NOMO-1 treated with DMSO at 0.1 percent for 48 hours (cell line): ENCODE measurements around the gene FAM20C.

ENCODE experiments used
- DNase-seq: peaks from one replicate; lab custom pipeline; 2025; ENCODE audit not compliant: unreplicated experiment; lab: John Stamatoyannopoulos, UW

FAM20C gene

DNA sequence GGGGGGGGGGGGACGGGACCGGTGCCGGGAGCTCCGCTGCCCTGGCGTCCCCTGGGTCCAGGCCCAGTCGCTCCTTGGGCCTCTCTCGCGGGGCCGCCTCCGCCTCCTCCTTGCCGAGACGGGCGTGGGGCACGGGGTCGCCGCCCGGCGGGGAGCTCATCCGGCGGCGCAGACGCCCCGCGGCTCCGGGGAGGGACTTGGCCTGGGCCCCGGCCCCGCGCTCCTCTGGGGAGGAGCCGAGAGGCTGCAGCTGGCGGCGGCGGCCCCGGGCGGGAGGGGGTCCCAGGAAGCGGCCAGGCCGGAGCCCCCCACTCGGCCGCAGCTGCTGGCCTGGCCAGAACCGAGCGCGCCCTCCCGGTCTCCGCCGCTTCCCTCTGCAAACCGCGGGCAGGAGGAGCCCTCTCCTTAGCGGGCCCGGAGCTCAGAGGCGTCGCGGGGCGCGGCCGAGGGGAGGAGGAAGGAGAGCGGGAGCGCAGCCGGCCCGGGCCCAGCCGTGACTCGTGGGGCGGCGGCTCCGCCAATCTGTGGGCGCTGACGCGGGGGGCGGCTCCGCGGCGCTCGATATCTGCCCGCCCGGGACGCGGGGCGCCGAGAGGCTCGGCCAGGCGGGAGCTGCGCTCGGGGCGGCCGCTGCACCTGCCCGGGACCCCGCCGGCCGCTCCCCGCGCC, at the start of gene FAM20C:
FAM20C (plus strand) TSS at position 591 of the 669 bp plus-strand sequence. CDS start 629 bp downstream, outside the sequence.
- peak; percentile 85 for DNase-seq

DNA sequence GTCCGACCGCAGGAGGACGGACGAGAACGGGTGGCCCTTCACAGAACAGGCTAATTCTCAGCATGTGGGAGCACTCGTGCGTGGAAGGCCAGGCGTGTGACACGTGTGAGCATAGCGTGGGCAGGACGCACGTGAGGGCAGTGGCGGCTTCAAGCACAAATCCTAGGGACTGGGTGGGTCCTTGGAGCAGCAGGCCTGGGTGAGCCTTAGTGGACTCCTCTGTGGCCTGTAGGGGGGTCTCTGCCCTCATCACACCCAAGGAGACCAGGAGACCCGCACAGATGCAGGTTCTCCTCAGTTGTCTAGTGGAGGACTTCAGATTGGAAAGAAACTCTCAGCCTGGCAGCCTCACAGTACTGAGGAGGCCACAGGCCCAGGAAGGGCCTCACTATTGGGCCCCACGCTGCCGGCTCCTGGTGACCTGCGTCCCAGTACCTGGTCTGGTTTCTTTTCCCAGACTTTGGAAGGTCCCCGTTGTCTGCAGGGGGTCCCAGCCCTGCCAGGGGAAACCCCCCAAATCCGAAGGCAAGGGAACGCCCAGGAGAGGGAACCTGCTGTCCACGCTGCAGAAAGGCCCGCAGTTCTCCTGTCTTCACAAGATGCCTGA, 49.1 kb upstream of the FAM20C start:
- DNase-seq: no peak

DNA sequence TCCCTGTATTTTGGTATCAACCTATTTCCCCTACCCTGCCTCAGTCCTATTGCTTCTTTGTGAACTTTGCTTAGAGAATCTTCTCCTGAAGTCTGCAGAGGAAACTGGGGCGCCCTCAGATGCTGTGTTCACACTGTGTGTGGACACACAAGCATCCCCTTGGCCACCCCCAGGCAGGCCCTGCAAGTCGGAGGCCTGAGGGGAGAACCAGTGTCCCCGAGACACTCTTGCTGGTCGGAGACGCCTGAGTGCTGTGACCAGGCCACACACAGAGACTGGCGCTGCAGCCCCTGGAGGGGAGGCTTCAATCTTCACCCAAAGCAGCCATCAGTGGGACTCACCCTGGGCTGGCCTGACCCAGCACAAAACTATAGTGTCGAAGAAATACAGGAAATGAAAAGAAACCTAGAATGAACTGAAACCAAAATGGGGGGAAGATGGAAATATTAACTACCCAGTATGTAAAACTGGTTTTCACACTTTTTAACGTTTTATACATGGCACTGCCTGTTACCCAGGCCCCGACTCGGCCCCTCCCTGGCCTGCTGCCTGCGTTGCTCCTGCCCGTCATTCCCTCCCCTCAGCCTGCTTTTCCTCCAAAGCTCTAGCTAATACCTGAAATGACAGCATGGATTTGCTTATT, 48.4 kb upstream of the FAM20C start:
- DNase-seq: peak; percentile 43

DNA sequence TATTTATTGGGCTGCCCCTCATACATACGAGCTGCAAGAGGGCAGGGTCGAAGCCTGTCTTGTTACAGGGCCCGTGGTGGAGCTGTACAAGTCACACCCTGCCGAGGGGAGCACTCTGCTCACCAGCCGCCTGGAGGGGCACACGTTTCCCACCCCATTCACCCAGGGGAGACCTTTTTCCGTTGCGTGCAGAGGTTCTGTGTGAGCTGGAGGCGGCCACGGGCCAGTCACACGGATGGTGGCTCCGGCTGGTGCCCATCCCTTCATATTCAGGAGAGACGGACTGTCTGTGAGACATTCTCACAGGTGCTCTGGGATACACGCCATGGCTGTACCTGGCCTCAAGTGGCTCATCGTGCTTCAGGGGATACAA, 47.9 kb upstream of the FAM20C start:
- no peak for DNase-seq

DNA sequence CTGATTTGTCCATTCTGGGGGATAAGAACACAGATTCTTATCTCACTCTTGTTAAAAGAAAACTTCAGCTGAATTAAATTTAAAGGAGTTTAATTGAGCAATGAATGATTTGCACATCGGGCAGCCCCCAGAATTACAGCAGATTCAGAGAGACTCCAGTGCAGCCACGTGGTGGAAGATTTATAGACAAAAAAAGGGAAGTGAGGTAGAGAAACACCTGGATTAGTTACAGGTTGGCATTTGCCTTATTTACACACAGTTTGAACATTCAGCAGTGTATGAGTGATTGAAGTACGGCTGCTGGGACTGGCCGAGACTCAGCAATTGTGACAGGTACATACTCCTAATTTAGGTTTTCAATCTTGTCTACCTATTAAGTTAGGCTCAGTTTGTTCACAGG, 46.5 kb upstream of the FAM20C start:
- no peak for DNase-seq

DNA sequence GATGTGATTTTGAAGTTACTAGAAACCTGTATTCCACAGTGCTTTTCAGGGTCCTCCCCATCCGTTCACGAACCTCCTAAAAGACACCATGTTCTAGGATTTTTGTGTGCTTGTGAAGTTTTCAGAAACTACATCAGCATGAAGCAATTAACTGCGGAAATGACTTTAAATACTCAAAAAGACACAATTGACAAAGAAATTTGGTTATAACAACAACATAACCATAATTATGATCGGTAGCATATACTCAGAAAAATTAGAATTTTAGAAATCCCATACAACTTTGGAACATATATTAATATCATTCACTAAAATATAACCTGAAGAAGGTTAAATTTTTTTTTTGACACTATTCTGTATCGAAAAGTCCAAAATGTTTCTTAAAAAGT, 43.8 kb upstream of the FAM20C start:
- no peak for DNase-seq

DNA sequence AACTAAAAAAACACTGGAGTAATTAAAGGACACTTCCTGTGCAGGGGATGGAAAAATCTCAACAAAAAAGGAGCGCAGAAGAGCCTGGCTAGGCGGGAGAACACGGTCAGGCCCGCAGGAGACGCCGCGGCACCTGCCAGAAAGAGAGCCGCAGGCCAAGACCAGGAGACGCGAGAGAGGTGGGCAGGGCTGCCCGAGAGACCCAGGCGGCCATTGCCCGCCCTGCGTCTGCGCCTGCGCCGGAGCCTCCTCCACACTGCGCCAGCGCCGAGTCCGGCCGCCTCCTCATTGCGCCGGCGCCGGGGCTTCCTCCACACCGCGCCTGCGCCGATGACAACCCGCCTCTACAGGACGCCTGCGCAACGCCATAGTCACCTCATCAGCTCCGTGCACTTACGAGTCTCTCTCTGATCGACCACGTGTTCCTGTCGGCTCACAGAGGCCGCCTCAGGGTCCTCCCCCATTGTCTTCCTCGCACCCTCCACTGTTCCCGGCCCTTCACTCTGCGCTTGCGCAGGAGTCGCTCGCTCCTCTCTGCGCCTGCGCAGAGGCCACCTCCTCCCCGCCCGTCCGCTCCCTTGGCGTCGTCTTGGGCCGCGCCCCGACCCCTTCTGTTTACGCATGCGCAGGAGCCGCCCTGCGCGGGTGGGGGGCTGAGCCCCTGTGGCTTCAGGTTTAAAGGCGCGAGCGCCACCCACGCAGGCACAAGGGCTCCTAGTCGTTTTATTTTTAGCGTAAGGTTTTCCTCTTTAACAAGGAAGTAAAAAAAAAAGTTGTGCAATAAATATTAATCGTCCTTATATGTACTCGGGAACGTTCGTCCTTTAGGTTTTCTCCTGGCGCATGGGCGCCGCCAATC, 43.2 kb upstream of the FAM20C start:
- peak; percentile 100 for DNase-seq

DNA sequence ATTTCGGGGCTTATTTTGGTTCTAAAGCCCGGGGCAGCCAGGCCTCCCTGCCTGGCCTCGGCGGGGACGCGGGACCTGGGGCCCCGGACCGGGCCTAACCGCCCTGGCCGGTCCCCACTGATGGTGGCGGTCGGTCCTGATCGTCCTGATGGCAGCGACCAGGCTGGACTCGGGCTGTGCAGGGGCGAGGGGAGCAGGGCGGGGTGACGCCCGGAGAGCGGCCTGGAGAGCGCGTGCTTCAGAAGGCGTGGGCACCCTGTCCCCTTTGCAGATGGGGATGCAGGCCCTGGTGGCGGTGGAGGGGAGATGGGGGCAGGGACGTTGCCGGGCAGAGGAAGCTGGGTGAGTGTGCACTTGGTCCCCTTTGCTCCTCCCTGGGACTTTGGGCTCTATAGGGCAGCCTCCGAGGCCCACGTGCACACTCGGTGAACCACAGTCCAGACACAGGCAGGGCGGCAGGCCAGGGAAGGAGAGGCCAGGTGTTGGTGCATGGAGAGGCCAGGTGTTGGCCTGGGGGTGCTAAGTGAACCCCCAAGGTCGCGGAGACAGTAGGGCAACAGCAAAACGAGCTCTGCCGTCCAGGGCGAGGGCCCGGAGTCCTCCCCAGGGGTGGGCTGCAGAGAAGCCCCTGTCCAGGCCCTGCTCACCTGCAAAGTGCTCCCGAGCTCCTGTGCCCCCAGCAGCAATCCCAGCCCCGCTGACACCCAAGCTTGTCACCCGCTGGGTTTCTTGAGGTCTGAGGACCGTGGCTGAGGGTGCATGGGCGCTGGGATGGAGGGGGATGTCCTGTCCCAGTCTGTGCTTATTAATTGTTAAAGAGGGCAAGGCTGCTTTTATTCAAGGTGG, 42.4 kb upstream of the FAM20C start:
- peak; percentile 77 for DNase-seq

DNA sequence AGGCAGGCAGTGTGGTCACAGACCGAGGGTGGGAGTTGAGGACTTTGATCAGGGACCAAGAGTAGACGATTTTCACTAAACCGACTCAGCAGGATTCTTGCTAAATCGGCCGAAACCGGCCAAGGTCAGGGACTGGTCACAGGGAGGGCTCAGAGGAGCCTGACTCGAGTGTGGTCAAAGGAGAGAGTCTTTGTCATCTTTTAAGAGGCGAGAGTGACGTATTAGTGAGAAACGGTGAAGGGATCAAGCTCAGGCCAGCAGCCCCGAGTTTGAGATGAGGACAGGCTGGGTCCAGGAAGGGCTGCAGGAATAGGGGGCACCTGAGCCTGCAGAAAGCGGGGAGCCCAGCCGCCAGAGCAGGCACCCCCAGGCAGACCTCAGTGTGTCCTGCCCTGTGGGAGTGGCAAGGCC, 41.6 kb upstream of the FAM20C start:
- peak; percentile 44 for DNase-seq

DNA sequence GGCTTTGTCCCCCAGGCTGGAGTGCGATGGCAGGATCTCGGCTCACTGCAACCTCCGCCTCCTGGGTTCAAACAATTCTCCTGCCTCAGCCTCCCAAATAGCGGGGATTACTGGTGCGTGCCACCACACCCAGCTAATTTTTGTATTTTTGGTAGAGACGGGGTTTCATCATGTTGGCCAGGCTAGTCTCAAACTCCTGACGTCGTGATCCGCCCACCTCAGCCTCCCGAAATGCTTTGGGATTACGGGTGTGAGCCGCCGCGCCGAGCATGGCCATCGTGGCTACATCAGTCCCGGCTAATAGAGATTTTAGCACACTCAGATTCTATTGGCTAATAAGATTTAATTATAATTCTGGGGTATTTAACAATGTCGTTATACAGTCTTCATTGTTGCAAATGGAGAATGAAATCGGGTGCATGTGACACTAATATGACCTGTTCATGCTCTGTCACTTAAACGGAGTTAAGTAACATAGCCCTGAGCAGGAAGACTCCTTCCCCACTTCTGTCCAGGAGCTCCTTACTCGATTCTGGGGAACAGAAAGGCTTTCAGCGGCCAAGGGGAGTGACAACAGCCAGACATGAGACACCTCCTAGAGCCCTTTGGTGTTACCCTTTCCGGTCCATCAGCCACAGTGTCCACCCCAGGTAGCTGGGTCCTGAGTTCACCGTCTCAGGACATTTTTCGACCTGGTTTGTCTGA, 40.9 kb upstream of the FAM20C start:
- no peak for DNase-seq

DNA sequence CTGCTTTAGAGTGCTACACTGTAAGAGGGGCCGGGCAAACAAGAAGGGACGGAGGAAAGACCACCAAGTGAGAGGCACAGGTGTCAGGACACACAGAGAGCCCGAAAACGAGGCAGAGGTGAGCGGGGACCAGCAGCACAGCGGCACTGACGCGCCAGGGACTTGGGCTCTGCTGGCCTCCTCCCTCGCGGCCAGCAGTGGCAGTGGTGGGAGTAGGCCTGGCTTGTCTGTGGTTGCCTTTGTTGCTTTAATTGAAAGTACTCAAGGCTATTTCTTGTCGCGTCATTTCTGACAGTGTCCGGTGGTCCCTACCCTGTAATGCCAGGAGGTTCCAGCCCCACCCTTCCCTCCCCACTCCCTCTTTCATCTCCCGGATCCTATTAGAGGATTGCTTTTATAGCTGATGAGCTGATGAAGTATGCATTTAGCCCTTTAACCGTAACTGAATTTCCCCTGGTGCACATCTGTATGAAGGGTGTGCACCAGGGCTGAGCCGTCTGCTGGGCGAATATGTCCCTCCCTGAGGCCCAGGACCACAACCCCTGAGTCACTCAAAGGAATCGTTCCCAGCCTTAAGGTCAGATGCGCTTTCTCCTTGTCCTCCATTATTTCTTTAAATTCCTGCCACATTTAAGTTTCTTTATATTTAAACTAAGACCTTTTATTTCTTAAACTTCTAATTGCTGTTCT, 39.5 kb upstream of the FAM20C start:
- no peak for DNase-seq

DNA sequence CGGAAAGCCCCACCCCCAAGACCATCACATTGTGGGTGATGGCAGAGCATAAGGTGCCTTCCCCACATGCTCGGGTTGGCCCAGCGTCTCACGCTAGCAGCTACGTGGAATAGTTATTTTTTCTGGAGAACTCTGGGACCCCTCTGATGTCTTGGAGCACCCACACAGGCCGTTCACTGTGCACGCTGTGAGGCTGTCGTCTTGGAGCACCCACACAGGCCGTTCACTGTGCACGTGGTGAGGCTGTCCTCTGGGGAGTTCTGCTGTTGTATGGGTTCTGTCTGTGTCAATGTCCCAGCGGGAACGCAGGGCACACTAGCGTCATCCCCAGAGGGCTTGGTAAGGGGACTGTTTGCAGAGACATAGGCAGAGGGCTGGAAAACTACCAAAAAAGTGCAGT, 38.8 kb upstream of the FAM20C start:
- DNase-seq: no peak

DNA sequence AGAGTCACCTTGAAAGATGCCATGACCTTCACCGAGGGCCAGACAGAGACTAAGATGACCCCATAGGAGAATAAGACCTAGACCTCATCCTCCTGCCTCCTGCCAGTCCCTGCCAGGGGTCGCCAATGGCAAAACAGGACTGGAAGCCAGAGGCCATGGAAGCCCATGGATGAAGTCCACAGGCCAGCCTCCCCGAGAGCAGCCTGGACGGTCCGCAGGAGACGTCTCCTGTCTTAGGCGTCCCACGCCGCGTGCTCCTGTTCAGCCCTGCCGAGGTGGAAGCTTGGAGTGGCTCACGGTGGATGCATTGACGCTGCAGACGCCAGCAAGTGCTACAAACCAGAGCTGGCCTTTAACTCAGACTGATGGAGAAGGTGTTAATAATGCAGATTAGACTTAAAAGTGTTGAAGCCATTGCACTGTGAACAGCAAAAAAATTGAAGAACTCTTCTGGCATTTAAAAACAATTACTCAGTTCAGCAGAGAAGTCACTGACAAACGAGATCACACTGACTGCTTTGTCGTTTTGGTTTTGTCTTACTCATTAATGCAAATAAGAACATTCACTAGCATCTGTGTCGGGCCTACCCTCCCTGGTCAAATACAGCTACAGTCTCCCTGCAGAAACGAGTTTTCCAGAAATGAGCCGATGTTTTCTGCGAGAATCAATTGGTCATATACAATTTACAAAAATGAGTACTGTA, 38.1 kb upstream of the FAM20C start:
- DNase-seq: no peak

DNA sequence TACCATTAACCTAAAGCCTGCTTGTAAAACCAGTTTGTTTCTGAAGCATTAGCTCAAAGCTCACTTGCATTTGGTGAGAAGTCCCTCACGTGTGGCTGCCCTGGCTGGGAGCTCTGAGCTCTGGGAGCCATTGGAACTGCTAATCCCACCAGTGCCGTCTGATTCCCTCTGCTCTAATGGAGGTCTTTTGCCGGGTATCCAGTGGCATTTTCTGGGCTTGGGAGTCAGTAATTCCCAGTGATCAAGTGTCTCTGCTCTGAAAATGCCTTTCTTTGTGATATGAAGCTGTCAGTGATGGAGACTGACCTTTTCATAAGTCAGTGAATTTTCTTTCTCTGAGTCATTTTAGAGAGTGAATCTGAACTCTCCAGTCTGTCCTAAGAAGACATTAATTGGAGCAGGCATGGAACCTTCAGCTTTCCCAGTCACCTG, 36.9 kb upstream of the FAM20C start:
- no peak for DNase-seq

DNA sequence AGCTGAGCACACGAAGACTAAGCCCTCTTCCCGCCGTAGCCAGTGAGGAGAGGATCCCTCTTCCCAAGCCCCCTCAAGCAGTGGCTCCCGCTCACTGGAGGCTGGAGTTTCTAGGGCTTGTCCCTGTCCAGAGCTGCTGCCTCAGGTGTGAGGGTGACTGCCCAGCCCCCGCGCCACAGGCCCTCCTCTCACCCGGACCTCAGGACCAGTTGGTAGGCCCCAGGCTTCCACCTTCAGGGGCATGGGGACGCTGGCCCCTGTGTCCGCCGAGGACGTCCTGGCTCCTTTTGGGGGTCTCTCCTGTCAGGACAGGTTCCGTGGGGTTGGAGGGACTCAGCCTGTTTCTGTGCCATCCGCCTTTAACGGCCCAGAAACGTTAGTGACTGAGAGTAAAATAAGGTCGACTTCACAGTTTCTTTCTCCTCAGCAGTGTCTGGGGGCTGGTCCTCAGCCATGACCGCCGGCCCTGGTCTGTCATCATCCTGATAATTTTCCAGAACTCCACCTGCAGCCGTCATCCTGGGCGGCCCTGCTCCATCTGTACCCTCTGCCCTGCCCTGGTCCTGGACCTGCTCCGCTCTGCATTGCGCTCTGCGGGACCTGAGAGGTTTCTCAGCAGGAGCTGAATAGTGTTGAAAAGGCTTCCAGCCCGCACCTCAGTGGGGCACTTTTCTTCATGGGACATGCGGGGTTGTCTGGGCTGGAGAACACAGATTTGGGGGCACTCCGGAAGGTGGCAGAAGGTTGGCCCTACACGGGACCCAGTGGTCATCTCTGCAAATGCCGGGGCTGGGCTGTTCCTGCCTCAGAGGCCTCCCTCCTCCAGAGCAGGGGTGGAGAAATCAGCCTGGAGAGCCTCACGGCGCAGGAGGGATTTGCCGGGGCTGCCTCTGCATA, 36.0 kb upstream of the FAM20C start:
- DNase-seq: no peak

DNA sequence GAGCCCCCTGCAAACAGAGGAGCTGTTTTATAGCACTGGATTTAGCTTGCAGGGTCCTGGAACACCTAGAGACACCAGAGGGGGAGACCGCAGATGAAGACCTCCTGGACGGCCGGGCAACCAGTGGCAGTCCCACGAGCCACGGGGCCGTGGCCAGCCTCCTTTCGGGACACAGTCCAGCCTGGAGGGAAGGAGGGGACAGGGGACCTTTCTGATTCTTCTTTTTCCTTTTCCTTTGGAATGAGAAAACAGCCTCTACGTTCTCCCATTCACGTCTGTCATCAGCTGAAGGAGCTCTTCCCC, 35.4 kb upstream of the FAM20C start:
- no peak for DNase-seq

DNA sequence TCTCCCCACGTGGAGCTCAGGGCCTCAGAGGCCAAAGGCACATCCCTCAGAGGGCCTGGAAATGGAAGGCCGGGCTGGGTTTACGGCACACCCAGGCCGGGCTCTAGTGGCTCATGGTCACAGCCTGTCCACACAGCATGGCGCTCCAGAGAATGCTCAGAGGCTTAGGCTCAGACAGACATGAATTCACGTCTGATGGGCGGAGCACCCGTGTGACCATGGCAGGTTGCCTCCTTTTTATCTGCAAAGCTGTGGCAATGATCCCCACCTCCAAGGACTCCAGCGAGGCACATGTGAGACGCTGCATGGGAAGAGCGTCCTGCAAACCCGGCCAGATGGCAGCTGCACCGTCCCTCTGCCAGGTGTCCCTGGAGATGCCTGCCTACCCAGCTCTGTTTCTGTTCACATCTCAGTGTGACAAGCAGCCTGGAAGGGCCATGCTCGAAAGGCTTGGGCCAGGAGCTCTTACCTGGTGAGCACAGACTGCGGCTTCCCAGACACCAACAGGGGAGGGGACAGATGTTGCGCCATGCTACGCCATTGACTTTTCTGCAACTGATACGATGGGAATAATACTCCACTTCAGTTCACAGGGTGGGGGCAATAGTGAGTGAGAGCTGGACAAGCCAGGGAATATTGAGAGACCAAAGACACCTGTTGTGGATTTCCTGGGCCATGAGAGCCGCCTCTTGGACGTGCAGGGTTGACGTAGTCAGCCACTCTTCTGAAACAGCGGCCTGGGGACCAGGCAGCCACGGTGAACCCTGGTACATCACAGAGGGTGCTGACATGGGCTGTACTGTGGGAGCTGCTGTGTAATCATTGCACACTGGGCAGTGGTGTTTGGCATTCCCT, 34.4 kb upstream of the FAM20C start:
- DNase-seq: no peak
